ENCODE results near the gene IFIT1.
A peak's percentile ranks its signal among the peaks of the same experiment; 100 is the strongest.

IFIT1 gene, protein sequence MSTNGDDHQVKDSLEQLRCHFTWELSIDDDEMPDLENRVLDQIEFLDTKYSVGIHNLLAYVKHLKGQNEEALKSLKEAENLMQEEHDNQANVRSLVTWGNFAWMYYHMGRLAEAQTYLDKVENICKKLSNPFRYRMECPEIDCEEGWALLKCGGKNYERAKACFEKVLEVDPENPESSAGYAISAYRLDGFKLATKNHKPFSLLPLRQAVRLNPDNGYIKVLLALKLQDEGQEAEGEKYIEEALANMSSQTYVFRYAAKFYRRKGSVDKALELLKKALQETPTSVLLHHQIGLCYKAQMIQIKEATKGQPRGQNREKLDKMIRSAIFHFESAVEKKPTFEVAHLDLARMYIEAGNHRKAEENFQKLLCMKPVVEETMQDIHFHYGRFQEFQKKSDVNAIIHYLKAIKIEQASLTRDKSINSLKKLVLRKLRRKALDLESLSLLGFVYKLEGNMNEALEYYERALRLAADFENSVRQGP

GRCh38 chr10:89391907-89392756, at the start of gene IFIT1:
Gene IFIT1, plus strand, starts transcription at chr10:89392623. Its CDS starts 90 bp downstream, at chr10:89392713.
- DNase-seq: peak; percentile 85

DNA sequence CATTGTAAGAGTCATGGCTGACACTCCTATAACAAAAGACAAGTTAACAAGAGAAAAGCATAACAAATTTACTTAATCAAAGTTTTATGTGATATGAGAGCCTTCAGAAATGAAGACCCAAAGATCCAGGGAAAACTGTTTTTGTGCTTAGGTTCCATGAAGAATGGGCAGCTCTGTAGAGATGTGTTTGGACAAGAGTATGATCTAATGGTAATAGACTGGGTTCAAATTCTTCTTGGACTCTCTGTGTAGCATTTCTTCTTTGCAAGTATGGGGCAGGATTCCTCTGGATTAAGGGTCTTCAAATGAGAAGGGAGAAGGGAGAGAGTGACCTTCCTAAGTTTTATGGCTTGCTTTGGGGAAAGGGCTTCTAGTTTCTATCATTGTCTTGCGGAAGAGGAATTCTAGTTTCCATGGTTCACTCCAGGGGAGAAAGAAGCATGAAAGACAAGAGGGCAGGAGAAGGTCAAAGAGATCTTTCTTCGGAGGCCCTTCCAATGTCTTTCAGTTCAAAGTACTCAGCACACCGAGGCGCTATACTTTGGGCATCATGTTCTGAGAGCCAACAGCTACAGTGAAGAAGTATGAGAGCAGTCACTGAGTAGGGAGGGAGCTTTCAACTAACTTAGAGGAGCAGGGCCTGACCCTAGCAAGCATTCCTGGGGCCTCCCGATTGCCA, 49.2 kb upstream of the IFIT1 start:
- no peak for DNase-seq

GRCh38 chr10:89344156-89344555, 48.3 kb upstream of the IFIT1 start:
- DNase-seq: no peak

DNA sequence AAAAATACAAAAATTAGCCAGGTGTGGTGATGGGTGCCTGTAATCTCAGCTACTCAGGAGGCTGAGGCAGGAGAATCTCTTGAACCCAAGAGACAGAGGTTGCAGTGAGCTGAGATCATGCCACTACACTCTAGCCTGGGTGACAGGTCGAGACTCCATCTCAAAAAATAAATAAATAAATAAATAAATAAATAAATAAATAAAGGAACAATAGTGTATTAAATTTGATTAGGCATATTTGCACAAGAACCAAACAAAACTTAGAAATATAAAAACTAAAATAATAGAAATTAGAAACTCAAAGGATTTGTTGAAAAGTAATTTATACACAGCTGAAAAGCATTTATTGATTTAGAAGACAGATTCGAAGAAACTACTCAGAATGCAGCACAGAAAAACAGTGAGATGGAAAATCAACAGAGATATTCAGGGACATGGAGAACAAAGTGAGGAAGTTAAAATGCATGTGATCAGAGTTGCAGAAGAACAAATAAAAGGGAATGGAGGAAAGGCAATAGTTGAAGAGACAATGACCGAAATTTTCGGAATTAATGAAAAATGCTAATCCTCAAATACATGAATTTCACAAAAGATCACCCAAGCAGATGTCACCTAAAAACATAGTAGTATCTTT, 46.9 kb upstream of the IFIT1 start:
- no peak for DNase-seq

GRCh38 chr10:89346405-89347254, 45.8 kb upstream of the IFIT1 start:
- peak; percentile 54 for DNase-seq

GRCh38 chr10:89347701-89348457, 44.5 kb upstream of the IFIT1 start:
- peak; percentile 46 for DNase-seq

DNA sequence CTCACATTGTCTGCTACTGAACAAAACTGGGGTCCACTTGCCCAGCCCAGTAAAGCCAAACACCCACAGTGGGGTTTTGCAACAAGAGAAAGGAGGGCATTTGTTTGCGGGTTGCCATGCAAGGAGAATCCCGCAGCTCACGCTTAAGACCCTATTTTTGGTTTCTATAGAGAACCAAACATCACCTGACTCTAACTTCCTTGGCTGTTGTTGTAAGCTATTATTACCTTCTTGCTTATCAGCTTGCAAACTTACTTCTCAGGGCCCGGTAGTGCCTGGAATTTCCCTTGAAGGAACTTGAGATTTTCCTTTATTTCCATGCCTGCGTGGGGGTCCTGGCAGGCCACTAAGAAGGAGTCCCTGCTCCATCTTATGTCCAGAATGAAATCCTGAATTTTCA, 43.9 kb upstream of the IFIT1 start:
- no peak for DNase-seq

DNA sequence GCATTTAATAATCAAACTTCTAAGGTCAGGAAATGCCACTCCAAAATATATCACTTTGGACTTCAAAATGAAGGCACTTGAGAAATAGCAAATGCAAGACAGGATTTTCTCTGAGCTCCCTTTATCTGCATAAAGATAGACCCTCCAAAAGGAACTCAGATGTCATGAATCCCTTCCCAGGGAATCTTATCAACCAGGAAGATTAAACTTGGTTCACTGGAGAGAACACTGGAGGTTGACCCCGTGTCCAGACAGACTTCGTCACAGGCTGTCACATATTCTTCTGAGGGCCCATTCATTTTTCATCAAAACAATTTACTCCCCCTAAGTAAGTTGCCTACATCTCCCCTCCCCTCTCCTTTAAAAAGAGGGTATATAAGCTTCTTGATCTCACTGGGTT, 43.4 kb upstream of the IFIT1 start:
- DNase-seq: no peak

- DNase-seq: peak; percentile 27
Observed at GRCh38 chr10:89350631-89351315, 41.6 kb upstream of the IFIT1 start.

DNA sequence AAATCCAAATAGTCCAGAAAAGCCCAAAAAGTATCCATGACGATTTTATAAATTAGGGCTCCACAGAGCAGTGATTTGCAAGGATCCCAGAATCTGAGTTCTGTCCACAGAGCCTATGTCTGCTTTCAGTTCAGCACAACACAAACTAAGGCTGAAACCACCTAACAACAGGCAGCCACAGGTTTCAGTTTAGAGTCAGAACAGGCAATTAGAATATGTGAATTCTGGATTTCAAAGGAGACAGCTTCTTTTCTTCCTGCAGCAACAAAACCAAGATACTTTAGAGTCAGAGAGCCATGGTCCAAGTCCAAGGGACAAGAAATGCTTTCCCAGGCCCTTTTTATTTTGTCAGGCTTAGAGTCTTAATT, 41.0 kb upstream of the IFIT1 start:
- no peak for DNase-seq

- DNase-seq: peak; percentile 98
Observed at GRCh38 chr10:89351780-89352597, 40.4 kb upstream of the IFIT1 start.

DNA sequence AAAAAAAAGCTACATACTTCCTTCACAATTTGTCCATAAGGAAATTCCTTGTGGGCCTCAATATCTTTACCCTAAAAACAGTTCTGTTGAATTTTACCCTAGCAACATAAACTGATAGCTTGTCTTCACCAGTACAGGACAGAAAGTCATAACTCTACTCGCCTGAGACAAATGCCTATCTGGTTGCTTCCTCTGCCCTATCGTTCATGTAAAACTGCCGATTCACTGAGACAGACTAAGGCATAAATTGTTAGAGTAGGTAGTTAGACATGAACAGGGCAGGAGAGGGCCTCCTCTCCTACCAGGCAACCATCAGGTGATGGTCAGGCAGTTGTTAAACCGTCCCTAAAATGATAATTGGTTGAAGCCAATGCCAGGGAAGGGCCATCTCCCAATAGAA, 39.6 kb upstream of the IFIT1 start:
- DNase-seq: peak; percentile 53

DNA sequence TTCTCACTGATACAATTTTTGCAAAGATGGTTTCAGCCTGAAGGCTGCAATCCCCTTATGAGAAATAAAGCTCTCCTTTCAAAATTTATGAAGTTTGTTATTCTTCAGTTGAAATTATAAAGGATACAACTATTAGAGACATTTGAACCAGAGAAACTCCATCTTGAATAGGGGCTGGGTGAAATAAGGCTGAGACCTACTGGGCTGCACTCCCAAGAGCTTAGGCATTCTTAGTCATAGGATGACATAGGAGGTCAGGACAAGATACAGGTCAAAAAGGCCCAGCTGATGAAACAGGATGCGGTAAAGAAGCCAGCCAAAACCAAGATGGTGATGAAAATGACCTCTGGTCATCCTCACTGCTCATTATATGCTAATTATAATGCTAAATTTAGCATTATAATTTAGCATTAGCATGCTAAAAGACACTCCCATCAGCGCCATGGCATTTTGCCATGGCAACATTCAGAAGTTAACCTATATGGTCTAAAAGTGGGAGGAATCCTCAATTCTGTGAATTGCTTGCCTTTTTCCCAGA, 37.0 kb upstream of the IFIT1 start:
- peak; percentile 74 for DNase-seq

DNA sequence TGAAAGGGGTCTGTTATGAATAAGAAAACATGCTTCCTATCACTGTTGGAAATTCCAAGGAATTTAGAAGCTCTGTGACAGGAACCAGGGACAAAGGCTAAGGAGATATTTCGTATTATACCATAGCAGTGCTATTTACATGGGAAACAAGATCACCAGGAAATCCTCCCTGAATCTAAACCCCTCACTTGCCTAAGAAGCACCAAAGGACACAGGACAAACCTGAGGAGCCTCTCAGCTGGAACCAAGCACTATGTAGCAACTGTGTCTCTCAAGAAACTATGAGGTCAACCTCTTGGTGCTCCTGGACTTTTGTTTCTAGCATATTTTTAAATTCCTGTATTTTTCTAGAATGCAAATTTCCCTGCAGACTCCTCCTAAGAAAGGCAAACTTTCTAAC, 35.3 kb upstream of the IFIT1 start:
- DNase-seq: no peak

DNA sequence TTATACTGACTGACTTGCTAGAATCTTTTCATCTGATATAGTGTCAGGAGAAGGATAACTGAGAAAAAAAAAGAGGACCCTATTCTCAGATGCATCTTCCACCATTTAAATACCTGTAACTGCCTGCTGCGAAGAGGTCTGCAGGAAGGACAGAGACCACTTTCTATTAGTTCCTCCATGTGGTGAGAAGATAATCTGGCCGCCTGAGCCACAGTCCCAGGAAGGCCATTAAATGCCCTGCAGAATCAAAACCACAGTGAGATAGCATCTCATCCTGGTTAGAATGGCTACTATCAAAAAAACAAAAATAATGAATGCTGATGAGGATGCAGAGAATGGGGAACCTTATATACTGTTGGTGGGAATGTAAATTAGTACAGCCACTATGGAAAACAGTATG, 34.4 kb upstream of the IFIT1 start:
- DNase-seq: no peak

DNA sequence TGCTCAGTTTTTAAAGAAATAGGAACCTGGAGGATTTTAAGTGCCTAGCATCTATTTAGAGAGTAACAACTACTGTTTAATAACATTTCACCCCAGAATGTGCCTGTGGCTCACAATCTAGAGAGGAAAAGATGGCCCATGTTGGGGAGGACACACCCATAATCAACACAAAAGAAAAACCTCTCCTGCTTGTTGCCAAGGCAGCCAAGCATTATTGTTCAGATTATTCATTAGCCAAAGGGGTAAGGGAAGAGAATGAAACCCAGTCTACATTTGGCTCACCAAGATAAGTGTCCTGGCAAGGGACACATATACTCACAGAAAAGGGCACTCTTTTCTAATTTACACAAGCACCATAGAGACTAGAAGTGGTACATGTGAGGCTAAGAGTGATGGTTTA, 32.3 kb upstream of the IFIT1 start:
- no peak for DNase-seq

GRCh38 chr10:89362929-89363328, 29.5 kb upstream of the IFIT1 start:
- DNase-seq: no peak

- no peak for DNase-seq
Observed at GRCh38 chr10:89363729-89364442, 28.5 kb upstream of the IFIT1 start.

- no peak for DNase-seq
Observed at GRCh38 chr10:89364531-89364930, 27.9 kb upstream of the IFIT1 start.
